Left lung (tissue), 10 donors: ENCODE measurements around the gene DLGAP3. TPM values are rescaled to one million over a fixed set of nuclear protein-coding genes. Genes with fewer than 3 reads are reported as not detected.

ENCODE experiments used
- ATAC-seq: fragments of 200-7000 bp; cut with Tn5 transposase; one replicate; pipeline ENCODE4 v1.9.1; 2020; ENCODE audit warnings: moderate library complexity
- DNase-seq, 4 donors: peaks; one replicate each; pipeline ENCODE4 v3.0.0-alpha.2; 2013 to 2020
- H3K27ac ChIP-seq, 2 donors: fragments of 200-600 bp; sonication (generic) in 1 of 2; one replicate each; pipeline versions ENCODE4 v1.5.0 to v1.8.0; 2020 to 2021
- H3K27me3 ChIP-seq, 2 donors: fragments of 200-600 bp; sonication (generic) in 1 of 2; one replicate each; pipeline versions ENCODE4 v1.5.0 to v1.8.0; 2020 to 2021
- H3K36me3 ChIP-seq, 2 donors: fragments of 200-600 bp; sonication (generic) in 1 of 2; one replicate each; pipeline versions ENCODE4 v1.5.0 to v1.8.0; 2020 to 2021
- H3K4me1 ChIP-seq, 2 donors: fragments of 200-600 bp; one replicate each; pipeline ENCODE4 v1.8.0; 2021
- H3K4me3 ChIP-seq, 2 donors: fragments of 200-600 bp; sonication (generic) in 1 of 2; one replicate each; pipeline versions ENCODE4 v1.5.0 to v1.8.0; 2020 to 2021; ENCODE audit warnings: mild to moderate bottlenecking in 1 of 2
- H3K9me3 ChIP-seq, 2 donors: fragments of 200-600 bp; sonication (generic) in 1 of 2; one replicate each; pipeline versions ENCODE4 v1.5.0 to v1.8.0; 2020 to 2021
- intact Hi-C, 2 donors: fragments of 100-400 bp; cut with DNase I; formaldehyde crosslinking; loops; one replicate each; pipeline versions ENCODE4 v1.11.2 to v1.14.2; 2022
- polyA plus RNA-seq, 6 donors: library from polyadenylated mRNA; unstranded; fragments of 120-200 nt; gene quantifications; one replicate each; pipeline ENCODE4 v1.2.1, GENCODE V29; 2013; ENCODE audit not compliant: insufficient read length in 6 of 6
- total RNA-seq, 2 donors: library from RNA; stranded (reverse); fragmentation: NEBNext Ultra II Directional; extraction: Animal tissue kit (Norgen Biotek cat#: 25700); gene quantifications; one replicate each; pipeline ENCODE4 v1.2.1, GENCODE V29; 2021
- TF ChIP-seq, protein P1 (sequence below), 2 donors: fragments of 200-600 bp; sonication (generic) in 1 of 2; IDR thresholded peaks; one replicate each; pipeline versions ENCODE4 v1.5.0 to v1.8.0; 2021; ENCODE audit warnings: antibody characterized with exemption in 2 of 2
- donor health status: DM: no; HTN: yes; CAD: no.
- donor health status: DM: no; HTN: no; CAD: no.

DLGAP3 gene
- total and polyA plus RNA-seq, 8 donors, result 0.11 to 0.46 (median 0.13) TPM

DNA sequence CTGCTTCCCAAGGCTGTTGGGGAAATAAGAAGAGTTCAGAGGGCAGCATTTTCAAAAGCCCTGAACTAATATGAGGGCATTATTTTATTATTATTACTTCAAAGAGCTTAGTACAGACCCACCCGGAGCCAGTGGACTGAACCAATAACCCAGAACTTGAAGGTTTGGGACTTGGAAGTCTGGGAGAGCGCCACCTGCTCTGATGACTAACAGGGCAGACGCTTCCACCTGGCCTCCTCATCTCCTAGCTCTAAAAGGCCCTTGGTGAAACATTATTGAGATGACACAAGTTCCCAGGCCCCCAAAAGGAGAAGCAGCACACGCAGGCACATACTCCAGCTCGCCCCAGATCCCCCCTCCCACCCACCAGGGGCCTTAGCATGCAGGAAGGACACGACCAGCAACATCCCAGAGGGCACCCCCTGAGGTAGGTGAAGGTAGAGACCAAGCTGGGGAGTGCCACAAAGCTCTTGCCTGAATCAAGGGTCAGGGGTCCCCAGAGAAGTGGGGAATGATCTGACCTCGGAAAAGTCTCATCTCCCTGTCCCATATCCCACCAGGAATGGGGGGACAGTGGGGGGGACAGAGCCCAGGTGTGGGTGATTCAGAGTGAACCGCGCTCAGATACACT is 1.3 kb downstream of the DLGAP3 start:
- Histone ChIP-seq H3K4me1 (peaks cover 3 to 16% of the 10 kb centered on the region in 2 donors), H3K36me3 (no peaks in the 10 kb centered on the region), H3K27me3 (peaks cover 47 to 98% of the 10 kb centered on the region in 2 donors), H3K9me3 (no peaks in the 10 kb centered on the region), H3K27ac (no peak overlapping the region), H3K4me3 (no peak overlapping the region)
- intact Hi-C loops, result no loop called here
- TF ChIP-seq, protein P1, sequence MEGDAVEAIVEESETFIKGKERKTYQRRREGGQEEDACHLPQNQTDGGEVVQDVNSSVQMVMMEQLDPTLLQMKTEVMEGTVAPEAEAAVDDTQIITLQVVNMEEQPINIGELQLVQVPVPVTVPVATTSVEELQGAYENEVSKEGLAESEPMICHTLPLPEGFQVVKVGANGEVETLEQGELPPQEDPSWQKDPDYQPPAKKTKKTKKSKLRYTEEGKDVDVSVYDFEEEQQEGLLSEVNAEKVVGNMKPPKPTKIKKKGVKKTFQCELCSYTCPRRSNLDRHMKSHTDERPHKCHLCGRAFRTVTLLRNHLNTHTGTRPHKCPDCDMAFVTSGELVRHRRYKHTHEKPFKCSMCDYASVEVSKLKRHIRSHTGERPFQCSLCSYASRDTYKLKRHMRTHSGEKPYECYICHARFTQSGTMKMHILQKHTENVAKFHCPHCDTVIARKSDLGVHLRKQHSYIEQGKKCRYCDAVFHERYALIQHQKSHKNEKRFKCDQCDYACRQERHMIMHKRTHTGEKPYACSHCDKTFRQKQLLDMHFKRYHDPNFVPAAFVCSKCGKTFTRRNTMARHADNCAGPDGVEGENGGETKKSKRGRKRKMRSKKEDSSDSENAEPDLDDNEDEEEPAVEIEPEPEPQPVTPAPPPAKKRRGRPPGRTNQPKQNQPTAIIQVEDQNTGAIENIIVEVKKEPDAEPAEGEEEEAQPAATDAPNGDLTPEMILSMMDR (IDR thresholded peaks at IDR 0.05), result no peak
- ATAC-seq, result no peak
- no peak for DNase-seq

DNA sequence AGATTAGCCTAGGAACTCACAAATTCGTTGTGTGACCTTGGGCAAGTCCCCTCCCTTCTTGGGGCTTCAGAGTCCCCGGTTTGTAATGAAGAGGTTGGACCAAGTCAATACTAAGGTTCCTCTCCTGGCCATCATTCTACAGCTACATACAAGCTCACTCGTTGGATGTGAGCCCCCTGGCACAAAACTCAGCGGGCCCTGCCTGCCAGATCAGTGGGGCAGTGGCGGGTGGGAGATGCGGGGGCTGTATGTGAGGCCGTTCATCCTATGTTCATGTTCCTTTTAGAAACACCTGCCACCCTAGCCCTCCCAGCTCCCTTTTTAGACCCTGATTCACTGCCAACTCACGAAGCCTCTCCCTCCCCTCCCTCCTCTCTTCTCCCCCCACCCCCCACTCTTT is 2.1 kb downstream of the DLGAP3 start:
- TF ChIP-seq, protein P1 (IDR thresholded peaks at IDR 0.05), result no peak
- intact Hi-C loops, result no loop called here
- H3K27me3 ChIP-seq, result peaks cover 47 to 100% of the 10 kb centered on the region in 2 donors
- no peak overlapping the region for H3K4me3 ChIP-seq
- no peak overlapping the region for H3K27ac ChIP-seq
- no peaks in the 10 kb centered on the region for H3K9me3 ChIP-seq
- H3K36me3 ChIP-seq, result no peaks in the 10 kb centered on the region
- no peak for DNase-seq
- ATAC-seq, result no peak
- peaks cover 3 to 16% of the 10 kb centered on the region in 2 donors for H3K4me1 ChIP-seq

DNA sequence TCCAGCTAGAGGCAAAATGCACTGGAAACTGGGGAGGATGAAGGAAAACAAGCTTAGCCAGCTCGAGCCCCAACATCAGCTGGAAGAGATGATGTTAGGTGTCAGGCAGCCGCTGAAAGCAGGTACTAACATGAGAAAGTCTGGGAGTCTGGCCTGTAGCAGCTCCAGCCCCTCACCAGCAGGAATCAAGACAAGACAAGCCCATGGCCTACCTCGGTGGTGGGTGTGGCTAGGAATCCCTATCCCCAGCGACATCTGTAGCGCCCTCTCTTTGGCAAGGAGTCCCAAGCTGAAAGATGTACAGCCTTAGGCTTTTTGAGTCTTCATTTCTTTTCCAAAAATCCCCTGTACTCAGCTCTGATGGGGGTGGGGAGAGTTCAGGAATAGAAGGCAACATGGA is 2.6 kb downstream of the DLGAP3 start:
- intact Hi-C loops, result no loop called here
- Histone ChIP-seq H3K27ac (no peak overlapping the region), H3K27me3 (peaks cover 47 to 100% of the 10 kb centered on the region in 2 donors)

DNA sequence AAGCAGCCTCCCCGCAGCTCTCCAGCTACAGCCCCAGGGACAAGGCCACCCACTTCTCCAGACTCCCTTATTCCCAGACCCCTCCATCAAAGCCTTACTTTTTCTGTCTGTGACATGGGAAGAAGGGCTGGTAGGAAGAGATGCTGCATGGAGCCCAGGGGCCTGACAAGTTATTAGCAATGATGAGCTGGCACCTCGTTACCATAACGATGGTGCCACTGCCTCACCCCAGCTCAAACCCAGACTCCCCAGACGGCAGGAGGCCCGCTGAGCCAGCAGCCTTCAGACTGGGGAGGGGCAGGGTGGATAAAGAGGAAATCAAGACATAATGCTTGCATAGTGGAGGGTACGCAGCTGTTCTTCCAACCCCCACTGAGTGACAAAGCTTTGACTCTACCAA is 3.3 kb downstream of the DLGAP3 start:
- Histone ChIP-seq H3K36me3 (no peaks in the 10 kb centered on the region), H3K4me3 (no peak overlapping the region), H3K4me1 (peaks cover 3 to 16% of the 10 kb centered on the region in 2 donors), H3K27me3 (peaks cover 44 to 100% of the 10 kb centered on the region in 2 donors), H3K9me3 (no peaks in the 10 kb centered on the region), H3K27ac (no peak overlapping the region)
- ATAC-seq (no peak), DNase-seq (no peak)
- intact Hi-C loops, result no loop called here
- TF ChIP-seq, protein P1 (IDR thresholded peaks at IDR 0.05), result no peak

More for the DNA sequence above, 2.6 kb downstream of the DLGAP3 start:
- Histone ChIP-seq H3K4me1 (peaks cover 3 to 16% of the 10 kb centered on the region in 2 donors), H3K4me3 (no peak overlapping the region), H3K36me3 (no peaks in the 10 kb centered on the region), H3K9me3 (no peaks in the 10 kb centered on the region)
- DNase-seq (no peak), ATAC-seq (no peak)
- TF ChIP-seq, protein P1 (IDR thresholded peaks at IDR 0.05), result no peak

DNA sequence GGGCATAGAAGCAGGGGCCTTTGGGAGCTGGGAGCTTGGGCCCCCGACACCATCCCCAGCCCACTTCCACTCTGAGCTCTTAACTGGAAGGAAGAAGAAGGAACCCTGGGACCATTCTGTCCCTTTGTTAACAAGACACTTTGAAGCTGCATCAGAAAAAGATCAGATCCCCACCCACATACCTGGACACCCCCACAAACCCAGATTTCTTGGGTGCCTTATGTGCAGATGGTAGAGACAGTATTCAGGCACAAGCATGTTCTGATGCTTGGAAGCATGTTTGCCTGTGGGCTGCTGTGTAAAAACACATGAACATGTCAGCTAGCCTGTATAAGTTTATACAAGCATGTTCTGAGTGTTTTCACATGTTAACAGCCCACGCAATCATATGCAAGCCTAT is 3.7 kb downstream of the DLGAP3 start:
- Histone ChIP-seq H3K27ac (no peak overlapping the region), H3K4me3 (no peak overlapping the region), H3K4me1 (peaks cover 3 to 16% of the 10 kb centered on the region in 2 donors), H3K9me3 (no peaks in the 10 kb centered on the region), H3K27me3 (peaks cover 40 to 100% of the 10 kb centered on the region in 2 donors), H3K36me3 (no peaks in the 10 kb centered on the region)
- ATAC-seq (no peak), DNase-seq (no peak)
- TF ChIP-seq, protein P1 (IDR thresholded peaks at IDR 0.05), result no peak
- intact Hi-C loops, result no loop called here
